NCI-H446 (cell line): ENCODE results near the gene ATRX.
"Not testable (repeated sequence)": the region's sequence is repeated elsewhere in the genome, so short reads cannot be mapped to it uniquely, and the experiment has no call there.

ENCODE experiments used
- DNase-seq, 2 experiments: peaks; one replicate each; lab custom pipeline; 2025; lab: John Stamatoyannopoulos, UW

ATRX gene

DNA sequence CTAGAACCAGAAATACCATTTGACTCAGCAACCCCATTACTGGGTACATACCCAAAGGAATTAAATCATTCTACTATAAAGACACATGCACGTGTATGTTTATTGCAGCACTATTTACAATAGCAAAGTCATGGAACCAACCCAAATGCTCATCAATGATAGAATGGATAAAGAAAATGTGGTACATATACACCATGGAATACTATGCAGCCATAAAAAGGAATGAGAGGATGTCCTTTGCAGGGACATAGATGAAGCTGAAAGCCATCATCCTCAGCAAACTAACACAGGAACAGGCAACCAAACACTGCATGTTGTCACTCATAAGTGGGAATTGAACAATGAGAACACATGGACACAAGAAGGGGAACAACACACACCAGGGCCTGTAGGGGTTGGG lies 285.9 kb downstream of the ATRX start:
- DNase-seq: not testable (repeated sequence)

DNA sequence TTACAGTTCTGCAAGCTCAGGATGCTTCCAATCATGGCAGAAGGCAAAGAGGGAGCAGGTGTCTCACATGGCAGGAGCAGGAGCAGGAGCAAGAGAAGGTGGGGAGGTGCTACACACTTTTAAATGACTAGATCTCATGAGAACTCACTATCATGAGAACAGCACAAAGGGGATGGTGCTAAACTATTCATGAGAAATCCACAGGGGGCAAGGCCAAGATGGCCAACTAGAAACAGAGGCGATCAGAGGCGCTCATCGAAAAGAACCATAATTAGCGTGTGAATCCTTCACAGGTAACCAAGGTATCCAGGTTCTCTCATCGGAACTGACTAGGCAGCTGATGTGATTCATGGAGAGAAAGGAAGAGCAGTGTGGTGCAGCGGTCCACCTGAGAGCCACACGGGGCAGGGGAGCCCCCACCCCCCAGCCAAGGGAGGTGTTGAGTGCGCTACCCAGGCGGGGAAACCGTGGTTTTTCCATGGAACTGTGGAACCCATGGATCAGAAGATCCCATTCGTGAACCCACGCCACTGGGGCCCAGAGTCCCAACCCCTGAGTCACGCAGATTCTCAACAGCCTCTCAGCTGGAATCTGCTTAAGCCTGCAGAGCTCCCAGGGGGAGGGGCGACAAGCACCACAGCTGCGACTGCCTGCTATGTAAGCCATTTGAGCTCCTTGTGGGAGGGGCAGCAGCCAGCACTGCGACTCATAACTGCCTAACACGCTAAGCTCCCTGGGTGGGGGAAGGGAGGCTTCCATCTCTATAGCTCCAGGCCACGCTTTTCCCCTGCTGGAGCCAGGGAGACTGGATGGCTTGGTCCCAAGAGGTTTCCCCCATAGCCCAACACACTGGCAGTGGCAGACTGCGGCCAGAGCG lies 292.1 kb downstream of the ATRX start:
- peak in 1 of 2 experiments; percentile 50 for DNase-seq

DNA sequence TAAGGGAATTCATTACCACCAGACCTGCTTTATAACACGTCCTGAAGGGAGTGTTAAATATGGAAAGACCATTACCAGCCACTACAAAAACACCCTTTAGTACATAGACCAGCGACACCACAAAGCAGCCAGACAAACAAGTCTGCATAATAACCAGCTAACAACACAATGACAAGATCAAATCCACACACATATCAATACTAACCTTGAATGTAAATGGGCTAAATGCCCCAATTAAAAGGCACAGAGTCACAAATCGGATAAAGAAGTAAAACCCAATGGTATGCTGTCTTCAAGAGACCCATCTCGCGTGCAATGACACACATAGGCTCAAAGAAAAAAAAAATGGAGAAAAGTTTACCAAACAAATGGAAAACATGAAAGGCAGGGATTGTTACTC lies 302.0 kb downstream of the ATRX start:
- no peak for DNase-seq

DNA sequence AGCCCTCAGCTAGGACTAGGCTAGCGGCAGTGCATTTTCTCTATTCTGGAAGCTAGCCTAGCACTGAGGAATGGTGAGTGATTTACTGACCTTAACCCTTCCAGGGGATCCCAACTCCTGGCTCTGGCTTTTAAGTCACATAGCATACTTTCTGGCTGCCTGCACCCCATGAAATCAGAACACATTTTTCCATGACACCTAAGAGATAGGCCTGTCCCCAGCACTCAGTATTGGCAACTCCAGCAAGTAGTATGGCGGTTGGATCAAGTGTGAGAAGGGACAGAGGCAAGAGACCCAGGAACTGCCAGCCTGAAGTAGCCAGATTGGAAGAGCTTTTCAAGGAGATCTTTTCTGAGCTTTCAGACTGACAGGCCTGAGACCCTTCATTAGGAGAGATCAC lies 330.6 kb downstream of the ATRX start:
- no peak for DNase-seq
